GM23248 (cell line): ENCODE measurements around the gene GPR55. TPM values are rescaled to one million over a fixed set of nuclear protein-coding genes. Genes with fewer than 3 reads are reported as not detected.

Source experiments
- DNase-seq: peaks from one replicate; pipeline ENCODE4 v3.0.0-alpha.2; 2015
- H2AFZ ChIP-seq: fragments of 200-600 bp; sonication (generic); 2 replicates; pipeline ENCODE4 v1.6.1; 2016; ENCODE audit warnings: antibody characterized with exemption
- H3F3A ChIP-seq: fragments of 200-600 bp; sonication (generic); 2 replicates; pipeline ENCODE4 v1.6.1; 2016; ENCODE audit warnings: mild to moderate bottlenecking, antibody characterized with exemption, mixed run types; ENCODE audit not compliant: insufficient read depth
- H3K27ac ChIP-seq: fragments of 200-600 bp; sonication (generic); 2 replicates; pipeline ENCODE4 v1.5.1; 2016; ENCODE audit warnings: mild to moderate bottlenecking
- H3K27me3 ChIP-seq: fragments of 200-600 bp; sonication (generic); replicated peaks from 2 replicates; pipeline ENCODE4 v1.6.1; 2016; ENCODE audit warnings: mild to moderate bottlenecking; ENCODE audit not compliant: insufficient read depth
- H3K36me3 ChIP-seq: fragments of 200-600 bp; sonication (generic); 2 replicates; pipeline ENCODE4 v1.6.1; 2016; ENCODE audit warnings: low read depth, mild to moderate bottlenecking
- H3K4me1 ChIP-seq: fragments of 200-600 bp; sonication (generic); 2 replicates; pipeline ENCODE4 v1.6.1; 2016; ENCODE audit warnings: mild to moderate bottlenecking; ENCODE audit not compliant: insufficient read depth
- H3K4me2 ChIP-seq: fragments of 200-600 bp; sonication (generic); one replicate; pipeline ENCODE4 v1.6.1; 2016; ENCODE audit warnings: mild to moderate bottlenecking; ENCODE audit not compliant: unreplicated experiment
- H3K4me3 ChIP-seq: fragments of 200-600 bp; sonication (generic); 2 replicates; pipeline ENCODE4 v1.5.1; 2016; ENCODE audit warnings: mild to moderate bottlenecking
- H3K79me2 ChIP-seq: fragments of 200-600 bp; sonication (generic); 2 replicates; pipeline ENCODE4 v1.6.1; 2016; ENCODE audit warnings: mild to moderate bottlenecking; ENCODE audit not compliant: insufficient read depth
- H3K9ac ChIP-seq: fragments of 200-600 bp; sonication (generic); 2 replicates; pipeline ENCODE4 v1.6.1; 2016; ENCODE audit warnings: mild to moderate bottlenecking
- H3K9me2 ChIP-seq: fragments of 200-600 bp; sonication (generic); 2 replicates; pipeline ENCODE4 v1.6.1; 2016; ENCODE audit warnings: mixed run types, mild to moderate bottlenecking, moderate library complexity; ENCODE audit not compliant: insufficient read depth
- H3K9me3 ChIP-seq: fragments of 200-600 bp; sonication (generic); one replicate; pipeline ENCODE4 v1.6.1; 2017; ENCODE audit warnings: low read depth
- H4K20me1 ChIP-seq: fragments of 200-600 bp; sonication (generic); 2 replicates; pipeline ENCODE4 v1.6.0; 2016; ENCODE audit not compliant: insufficient read depth
- EZH2 ChIP-seq: fragments of 200-600 bp; sonication (generic); IDR thresholded peaks from 2 replicates; pipeline ENCODE4 v1.6.1; 2018; ENCODE audit warnings: antibody characterized with exemption, mild to moderate bottlenecking; ENCODE audit not compliant: insufficient read depth, poor library complexity, severe bottlenecking
- EZH2phosphoT487 ChIP-seq: fragments of 200-600 bp; sonication (generic); IDR thresholded peaks from 2 replicates; pipeline ENCODE4 v1.6.1; 2018; ENCODE audit warnings: antibody characterized with exemption, moderate library complexity, mild to moderate bottlenecking, low read depth; ENCODE audit not compliant: insufficient read depth
- whole genome bisulfite sequencing, 2 experiments: methylation state at CpG; one replicate each; pipeline ENCODE4 v1.1.6; 2015 to 2017; ENCODE audit warnings: low lambda C conversion rate in 2 of 2, low coverage in 1 of 2; ENCODE audit errors: missing lambda C conversion rate in 2 of 2; 5-methylcytosine and 5-hydroxymethylcytosine counted together
- in situ Hi-C: fragments of 300-500 bp; cut with MboI; formaldehyde crosslinking; loops from 2 replicates; pipeline ENCODE4 v1.15.0; 2020
- polyA plus RNA-seq: library from polyadenylated mRNA; unstranded; fragments of >200 nt; fragmentation: Nextera tagmentation; extraction: Ambion mirVana; gene quantifications from 2 replicates; pipeline ENCODE4 v1.2.1, GENCODE V29; 2016
- total RNA-seq: library from RNA; depleted of rRNA; stranded (reverse); fragments of >200 nt; shearing (Covaris generic); gene quantifications from 2 replicates; pipeline ENCODE4 v1.2.3, GENCODE V29; 2014

GPR55 gene
- total and polyA plus RNA-seq, 2 experiments from 2014 or later, result 0.20 TPM; not detected in 1

- 21 to 27% methylated on average over 6 of the region's 6 CpGs for WGBS, 2 experiments
These were observed 29.3 kb downstream of the GPR55 start for GRCh38 chr2:230895536-230896345.

GRCh38 chr2:230893841-230894781 is 30.9 kb downstream of the GPR55 start:
- H3F3A ChIP-seq, result no peaks in the 10 kb centered on the region
- TF ChIP-seq EZH2, result no peak
- TF ChIP-seq EZH2phosphoT487, result no peak
- no peaks in the 10 kb centered on the region for H3K79me2 ChIP-seq
- peak; percentile 26 for DNase-seq
- no peak overlapping the region for H2AFZ ChIP-seq
- no peaks in the 10 kb centered on the region for H3K36me3 ChIP-seq
- no peaks in the 10 kb centered on the region for H4K20me1 ChIP-seq
- H3K4me2 ChIP-seq, result no peak overlapping the region
- no peaks in the 10 kb centered on the region for H3K4me1 ChIP-seq
- peaks cover 45% of the 10 kb centered on the region for H3K27me3 ChIP-seq
- in situ Hi-C loops, result no loop called here
- WGBS, 2 experiments, result 26 to 27% methylated on average over 18 to 19 of the region's 19 CpGs
- H3K4me3 ChIP-seq, result no peak overlapping the region
- no peak overlapping the region for H3K9ac ChIP-seq
- H3K9me2 ChIP-seq, result no peaks in the 10 kb centered on the region
- H3K27ac ChIP-seq, result no peak overlapping the region
- H3K9me3 ChIP-seq, result no peaks in the 10 kb centered on the region

More at GRCh38 chr2:230895536-230896345, 29.3 kb downstream of the GPR55 start:
- H4K20me1 ChIP-seq, result no peaks in the 10 kb centered on the region
- H3F3A ChIP-seq, result no peaks in the 10 kb centered on the region
- H3K79me2 ChIP-seq, result no peaks in the 10 kb centered on the region
- H2AFZ ChIP-seq, result no peak overlapping the region
- TF ChIP-seq EZH2phosphoT487, result no peak
- TF ChIP-seq EZH2, result no peak
- H3K27me3 ChIP-seq, result peaks cover 47% of the 10 kb centered on the region
- H3K4me3 ChIP-seq, result no peak overlapping the region
- DNase-seq, result no peak
- H3K9me2 ChIP-seq, result no peaks in the 10 kb centered on the region
- no peak overlapping the region for H3K9ac ChIP-seq
- H3K4me2 ChIP-seq, result no peak overlapping the region
- H3K4me1 ChIP-seq, result no peaks in the 10 kb centered on the region
- in situ Hi-C loops, result no loop called here
- no peaks in the 10 kb centered on the region for H3K36me3 ChIP-seq
- no peaks in the 10 kb centered on the region for H3K9me3 ChIP-seq
- H3K27ac ChIP-seq, result no peak overlapping the region

- Histone ChIP-seq H3K9me2 (no peaks in the 10 kb centered on the region), H3K36me3 (no peaks in the 10 kb centered on the region), H3K27me3 (peaks cover 37% of the 10 kb centered on the region), H3K4me2 (no peak overlapping the region), H3F3A (no peaks in the 10 kb centered on the region), H3K9ac (no peak overlapping the region), H3K27ac (no peak overlapping the region), H3K4me1 (no peaks in the 10 kb centered on the region), H3K9me3 (no peaks in the 10 kb centered on the region), H3K79me2 (no peaks in the 10 kb centered on the region), H3K4me3 (no peak overlapping the region), H2AFZ (no peak overlapping the region), H4K20me1 (no peaks in the 10 kb centered on the region)
- in situ Hi-C loops, result no loop called here
- 38% methylated on average over 6 of the region's 6 CpGs for WGBS, 2 experiments
- TF ChIP-seq EZH2phosphoT487 (no peak), EZH2 (no peak)
- no peak for DNase-seq
These were observed 31.7 kb downstream of the GPR55 start for GRCh38 chr2:230893338-230893737.

- 41 to 47% methylated on average over 6 of the region's 6 CpGs for WGBS, 2 experiments
- no peaks in the 10 kb centered on the region for H3F3A ChIP-seq
- no peak for TF ChIP-seq EZH2
- no peak for TF ChIP-seq EZH2phosphoT487
- H3K4me1 ChIP-seq, result no peaks in the 10 kb centered on the region
- in situ Hi-C loops, result no loop called here
- no peak overlapping the region for H3K9ac ChIP-seq
- H3K79me2 ChIP-seq, result no peaks in the 10 kb centered on the region
- H2AFZ ChIP-seq, result no peak overlapping the region
- peaks cover 27% of the 10 kb centered on the region for H3K27me3 ChIP-seq
- no peak overlapping the region for H3K27ac ChIP-seq
- H4K20me1 ChIP-seq, result no peaks in the 10 kb centered on the region
- H3K4me2 ChIP-seq, result no peak overlapping the region
- no peak for DNase-seq
- H3K9me3 ChIP-seq, result no peaks in the 10 kb centered on the region
- no peak overlapping the region for H3K4me3 ChIP-seq
- no peaks in the 10 kb centered on the region for H3K9me2 ChIP-seq
- H3K36me3 ChIP-seq, result no peaks in the 10 kb centered on the region
These were observed 33.5 kb downstream of the GPR55 start for GRCh38 chr2:230891509-230891908.
